K562 (cell line): ENCODE results near the gene MYOZ3. TPM values are rescaled to one million over a fixed set of nuclear protein-coding genes. Genes with fewer than 3 reads are reported as not detected.
A peak's percentile ranks its signal among the peaks of the same experiment; 100 is the strongest.

Experiments
- ARID4B ChIP-seq: sonication (generic); formaldehyde crosslinking; IDR thresholded peaks from 2 replicates; pipeline ENCODE4 v1.8.0; 2022; ENCODE audit warnings: mild to moderate bottlenecking, missing genetic modification reagents
- CHD1 ChIP-seq: fragments of 200-600 bp; sonication (generic); IDR thresholded peaks from one replicate; pipeline ENCODE4 v1.6.1; 2012; ENCODE audit warnings: mild to moderate bottlenecking, moderate library complexity, low read length, inconsistent platforms
- DEAF1 ChIP-seq: fragments of 450-650 bp; formaldehyde crosslinking; IDR thresholded peaks from 2 replicates; pipeline ENCODE4 v1.4.0; 2020; ENCODE audit warnings: mild to moderate bottlenecking, moderate library complexity
- DPF2 ChIP-seq: fragments of 450-650 bp; IDR thresholded peaks from 2 replicates; pipeline ENCODE4 v1.6.1; 2016
- E2F4 ChIP-seq: sonication (generic); formaldehyde crosslinking; IDR thresholded peaks from 2 replicates; pipeline ENCODE4 v1.8.0; 2022; ENCODE audit warnings: mild to moderate bottlenecking, low read depth, missing genetic modification reagents
- EP300 ChIP-seq: IDR thresholded peaks from 2 replicates; pipeline ENCODE4 v1.6.1; 2012; ENCODE audit warnings: low read length, improper control_type of control experiment
- FOSL1 ChIP-seq: fragments of 200-800 bp; sonication (Bioruptor generic); conservative IDR thresholded peaks from 2 replicates; pipeline ENCODE4 v1.6.1; 2016; ENCODE audit warnings: missing genetic modification characterization, missing compliant biosample characterization
- HDAC2 ChIP-seq: fragments of 450-650 bp; IDR thresholded peaks from 2 replicates; pipeline ENCODE4 v1.6.1; 2016; ENCODE audit warnings: mild to moderate bottlenecking
- MNT ChIP-seq, 2 experiments: fragments of 450-650 bp; conservative IDR thresholded peaks; 2 replicates each; pipeline ENCODE4 v1.6.1; 2017; ENCODE audit warnings: mild to moderate bottlenecking in 2 of 2, moderate library complexity in 2 of 2
- NFYB ChIP-seq: IDR thresholded peaks from 2 replicates; pipeline ENCODE4 v1.6.1; 2011; ENCODE audit warnings: mild to moderate bottlenecking, moderate library complexity; ENCODE audit not compliant: insufficient read length; ENCODE audit errors: extremely low read depth
- PHB2 ChIP-seq: fragments of 450-650 bp; IDR thresholded peaks from 2 replicates; pipeline ENCODE4 v1.6.1; 2017; ENCODE audit warnings: low read depth
- PHTF2 ChIP-seq: fragments of 250-450 bp; sonication (Bioruptor Pico); IDR thresholded peaks from 2 replicates; pipeline ENCODE4 v1.5.0; 2021; ENCODE audit warnings: mild to moderate bottlenecking
- POLR2H ChIP-seq: IDR thresholded peaks from 2 replicates; pipeline ENCODE4 v1.6.1; 2016; ENCODE audit warnings: missing genetic modification characterization, low read depth, mild to moderate bottlenecking, control low read depth, missing compliant biosample characterization, moderate library complexity
- POLR3A ChIP-seq: IDR thresholded peaks from 2 replicates; pipeline ENCODE4 v1.6.1; 2011; ENCODE audit warnings: borderline replicate concordance, mild to moderate bottlenecking, moderate library complexity; ENCODE audit not compliant: insufficient read length, insufficient read depth; ENCODE audit errors: extremely low read depth
- RBBP5 ChIP-seq: fragments of 200-600 bp; sonication (generic); IDR thresholded peaks from 2 replicates; pipeline ENCODE4 v1.6.1; 2012; ENCODE audit warnings: borderline replicate concordance, mild to moderate bottlenecking, low read length, control low read depth, inconsistent platforms; ENCODE audit not compliant: insufficient read depth, poor library complexity, severe bottlenecking
- RFX5 ChIP-seq: IDR thresholded peaks from 2 replicates; pipeline ENCODE4 v1.6.1; 2011; ENCODE audit warnings: low read depth, mild to moderate bottlenecking, improper control_type of control experiment, low read length
- TCF7 ChIP-seq: sonication (generic); IDR thresholded peaks from 2 replicates; pipeline ENCODE4 v1.6.1; 2016; ENCODE audit warnings: antibody characterized with exemption, borderline replicate concordance
- ZNF12 ChIP-seq: sonication (generic); formaldehyde crosslinking; IDR thresholded peaks from 2 replicates; pipeline ENCODE4 v1.4.0; 2020; ENCODE audit warnings: mild to moderate bottlenecking, missing genetic modification reagents
- ZNF184 ChIP-seq: sonication (generic); formaldehyde crosslinking; IDR thresholded peaks from 2 replicates; pipeline ENCODE4 v1.5.0; 2020; ENCODE audit warnings: missing genetic modification reagents
- polyA plus RNA-seq, 8 experiments: library from polyadenylated mRNA; depleted of rRNA in 4 of 8; stranded (reverse) in 5 of 8; unstranded in 3 of 8; fragments of >200 nt; fragmentation: Nextera tagmentation in 2 of 8; fragmentation: Illumina TruSeq in 1 of 8; extraction: Ambion mirVana in 2 of 8; extraction: Trizol in 1 of 8; gene quantifications; 2 replicates each; pipeline versions ENCODE4 v1.2.1 to v1.2.3, GENCODE V29; 2011 to 2014; ENCODE audit warnings: inconsistent platforms in 1 of 8, missing spikeins in 1 of 8
- total RNA-seq, 7 experiments: library from RNA; depleted of rRNA in 6 of 7; stranded (reverse); fragments of >200 nt in 6 of 7; fragmentation: Illumina TruSeq in 2 of 7; extraction: Trizol in 2 of 7; gene quantifications; 2 replicates each; pipeline versions ENCODE4 v1.2.1 to v1.2.3, GENCODE V29; 2011 to 2021; ENCODE audit warnings: low replicate concordance in 1 of 7

MYOZ3 gene
- total and polyA plus RNA-seq, 9 of the 15 experiments (the other 6 are each of a cell fraction or from before 2014, with no cell fraction given), result not detected

GRCh38 chr5:150700594-150701377 lies 39.7 kb downstream of the MYOZ3 start, which contains the start of gene RBM22 (continued):
- TF ChIP-seq RBBP5 (peak; percentile 97), MNT (conservative IDR thresholded peaks at IDR 0.05) (peak; percentile 49 to 77), E2F4 (CRISPR knock-in tag) (no peak), ZNF12 (CRISPR knock-in tag) (no peak; the same call in 1 of the 2 replicates), HDAC2 (peak; percentile 16; the same call in 1 of the 2 replicates), POLR3A (no peak), RFX5 (no peak), FOSL1 (0 out of 2 replicates have a peak, but pooled peaks have one; percentile 3), NFYB (no peak), POLR2H (peak; percentile 50; the same call in 1 of the 2 replicates), DPF2 (peak; percentile 49; the same call in 1 of the 2 replicates), ARID4B (peak; percentile 80), PHB2 (no peak), CHD1 (peak; percentile 99), EP300 (peak; percentile 26; the same call in 1 of the 2 replicates), PHTF2 (CRISPR knock-in tag) (no peak), DEAF1 (CRISPR knock-in tag) (no peak), ZNF184 (no peak), TCF7 (no peak)
